HFF-Myc (cell line): ENCODE results near the gene CNOT6L.

ENCODE experiments used
- DNase-seq: peaks from one replicate; pipeline ENCODE4 v3.0.0-alpha.2; 2011; ENCODE audit warnings: low read depth; ENCODE audit errors: extremely low read depth
- H3K4me3 ChIP-seq: replicated peaks from 2 replicates; pipeline ENCODE4 v1.5.1; 2011; ENCODE audit warnings: low read depth, mild to moderate bottlenecking, control low read depth, low read length
- CTCF ChIP-seq: IDR thresholded peaks from 2 replicates; pipeline ENCODE4 v1.5.1; 2012; ENCODE audit warnings: mild to moderate bottlenecking, low read depth, low read length, control low read depth; ENCODE audit errors: missing control alignments

Gene CNOT6L

GRCh38 chr4:77714514-77714913, 104.7 kb downstream of the CNOT6L start:
- no peak for TF ChIP-seq CTCF
- no peak overlapping the region for H3K4me3 ChIP-seq
- DNase-seq = no peak

DNA sequence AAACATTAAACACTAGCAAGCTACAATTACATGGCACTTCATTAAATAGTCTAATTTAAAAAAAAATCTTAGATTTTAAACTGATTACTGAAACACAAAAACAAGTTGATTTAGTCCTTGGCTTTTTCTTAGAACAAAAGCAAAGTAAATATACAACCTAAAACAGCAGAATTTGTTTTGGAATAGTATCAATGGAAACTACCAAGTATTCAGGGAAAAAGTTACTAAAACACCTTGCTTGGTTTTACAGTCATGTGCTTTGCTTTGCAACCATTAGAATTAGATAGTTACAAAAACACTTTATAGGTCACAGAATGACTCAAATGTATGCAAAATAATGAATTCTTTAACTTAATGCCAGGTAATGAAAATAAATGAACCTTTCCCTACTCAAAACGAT, 105.3 kb downstream of the CNOT6L start:
- no peak overlapping the region for H3K4me3 ChIP-seq
- no peak for DNase-seq
- TF ChIP-seq CTCF = no peak

GRCh38 chr4:77712675-77713074, 106.5 kb downstream of the CNOT6L start:
- DNase-seq = no peak
- TF ChIP-seq CTCF = no peak
- no peak overlapping the region for H3K4me3 ChIP-seq

- no peak for TF ChIP-seq CTCF
- DNase-seq = no peak
- no peak overlapping the region for H3K4me3 ChIP-seq
Measured at GRCh38 chr4:77711469-77711868, 107.7 kb downstream of the CNOT6L start.

DNA sequence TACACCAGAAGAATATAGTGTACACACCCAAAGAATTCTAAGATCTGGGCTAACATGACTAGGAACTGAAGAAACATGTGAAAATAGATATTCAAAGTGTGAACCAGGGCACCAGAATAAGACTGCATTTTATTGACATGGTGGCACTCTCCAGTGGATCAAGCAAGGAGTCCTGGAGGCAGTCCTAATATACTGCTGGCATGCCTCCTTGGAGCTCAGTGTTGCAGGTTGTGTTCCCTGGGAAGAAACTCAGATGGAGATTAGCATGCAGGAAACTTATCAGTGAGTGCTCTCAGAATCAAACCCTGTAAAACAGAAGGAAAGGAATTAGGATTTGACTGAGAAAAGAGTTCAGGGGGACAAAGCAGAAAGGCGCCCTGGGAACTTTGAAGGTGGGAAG, 108.5 kb downstream of the CNOT6L start:
- DNase-seq = no peak
- H3K4me3 ChIP-seq = no peak overlapping the region
- TF ChIP-seq CTCF = no peak

DNA sequence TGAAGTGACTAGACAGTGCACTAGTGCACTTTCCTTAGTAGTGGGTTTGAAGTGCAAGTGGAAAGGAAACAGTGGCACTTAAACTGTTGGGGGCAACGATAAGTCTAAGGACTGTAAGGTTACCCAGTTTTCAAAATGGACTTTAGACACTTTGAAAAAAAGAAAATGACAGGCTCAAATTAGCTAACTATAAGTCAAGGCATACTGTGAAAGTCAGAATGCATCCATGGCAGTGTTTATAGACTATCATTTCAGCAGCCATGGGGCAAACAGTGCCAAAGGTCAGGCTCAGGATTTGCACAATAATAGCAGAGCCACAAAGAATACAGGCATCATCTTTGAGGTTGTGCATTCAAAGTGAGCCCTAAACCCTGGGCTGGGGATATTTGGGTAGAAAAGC, 109.1 kb downstream of the CNOT6L start:
- no peak overlapping the region for H3K4me3 ChIP-seq
- no peak for TF ChIP-seq CTCF
- DNase-seq = no peak

GRCh38 chr4:77706717-77707116, 112.5 kb downstream of the CNOT6L start:
- H3K4me3 ChIP-seq = no peak overlapping the region
- no peak for TF ChIP-seq CTCF
- no peak for DNase-seq
